ENCODE data around the gene NRF1. TPM values are rescaled to one million over a fixed set of nuclear protein-coding genes. Genes with fewer than 3 reads are reported as not detected.
A peak's percentile ranks its signal among the peaks of the same experiment; 100 is the strongest.

Gene NRF1
- total RNA-seq, 1 donor from 2014 or later: 29.7 TPM

GRCh38 chr7:129724796-129725195 is 113.3 kb downstream of the NRF1 start:
- Mint-ChIP-seq H3K27me3 (no peaks in the 10 kb centered on the region), H3K36me3 (ENCODE audit: insufficient read depth) (peaks cover 26% of the 10 kb centered on the region), H3K4me3 (ENCODE audit: low read depth) (no peak overlapping the region), H3K27ac (no peak overlapping the region), H3K4me1 (ENCODE audit: low read depth) (peaks cover 2% of the 10 kb centered on the region), H3K9me3 (ENCODE audit: low read depth) (no peaks in the 10 kb centered on the region)
- no peak for DNase-seq (ENCODE audit: low spot score, unreplicated experiment)
- TF ChIP-seq, protein P1, sequence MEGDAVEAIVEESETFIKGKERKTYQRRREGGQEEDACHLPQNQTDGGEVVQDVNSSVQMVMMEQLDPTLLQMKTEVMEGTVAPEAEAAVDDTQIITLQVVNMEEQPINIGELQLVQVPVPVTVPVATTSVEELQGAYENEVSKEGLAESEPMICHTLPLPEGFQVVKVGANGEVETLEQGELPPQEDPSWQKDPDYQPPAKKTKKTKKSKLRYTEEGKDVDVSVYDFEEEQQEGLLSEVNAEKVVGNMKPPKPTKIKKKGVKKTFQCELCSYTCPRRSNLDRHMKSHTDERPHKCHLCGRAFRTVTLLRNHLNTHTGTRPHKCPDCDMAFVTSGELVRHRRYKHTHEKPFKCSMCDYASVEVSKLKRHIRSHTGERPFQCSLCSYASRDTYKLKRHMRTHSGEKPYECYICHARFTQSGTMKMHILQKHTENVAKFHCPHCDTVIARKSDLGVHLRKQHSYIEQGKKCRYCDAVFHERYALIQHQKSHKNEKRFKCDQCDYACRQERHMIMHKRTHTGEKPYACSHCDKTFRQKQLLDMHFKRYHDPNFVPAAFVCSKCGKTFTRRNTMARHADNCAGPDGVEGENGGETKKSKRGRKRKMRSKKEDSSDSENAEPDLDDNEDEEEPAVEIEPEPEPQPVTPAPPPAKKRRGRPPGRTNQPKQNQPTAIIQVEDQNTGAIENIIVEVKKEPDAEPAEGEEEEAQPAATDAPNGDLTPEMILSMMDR (IDR thresholded peaks at IDR 0.05; ENCODE audit: unreplicated experiment): no peak

DNA sequence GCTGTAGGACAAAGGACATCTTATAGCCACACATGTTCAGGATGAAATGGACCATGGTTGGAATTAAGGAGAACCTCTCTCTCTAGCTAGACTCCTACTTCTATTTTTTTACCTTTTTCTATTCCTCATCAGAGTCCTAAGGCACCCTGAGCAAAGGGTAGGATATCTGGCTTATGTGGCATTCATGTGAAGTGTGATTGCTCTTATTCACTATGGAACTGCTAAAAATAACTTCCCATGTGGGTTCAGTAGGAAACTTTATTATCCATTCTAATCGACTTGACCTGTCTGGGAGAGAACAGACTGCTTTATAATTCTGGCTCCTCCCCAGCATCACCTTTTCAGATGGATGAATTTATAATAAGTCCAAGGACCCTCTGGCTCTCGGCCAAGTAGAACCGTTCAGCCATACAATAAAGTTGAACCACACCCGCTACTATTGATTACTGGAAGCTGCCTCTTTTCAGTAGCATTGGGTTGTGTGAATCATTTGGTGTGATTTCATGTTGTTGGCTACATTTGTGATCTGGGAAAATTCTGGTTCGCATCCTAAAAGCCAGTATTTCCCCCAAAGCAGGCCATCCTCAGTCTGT is 117.5 kb downstream of the NRF1 start:
- no peak overlapping the region for H3K4me3 Mint-ChIP-seq (ENCODE audit: low read depth)
- H3K27me3 Mint-ChIP-seq: no peaks in the 10 kb centered on the region
- H3K4me1 Mint-ChIP-seq (ENCODE audit: low read depth): no peaks in the 10 kb centered on the region
- peaks cover 25% of the 10 kb centered on the region for H3K36me3 Mint-ChIP-seq (ENCODE audit: insufficient read depth)
- H3K27ac Mint-ChIP-seq: no peak overlapping the region
- TF ChIP-seq, protein P1 (IDR thresholded peaks at IDR 0.05; ENCODE audit: unreplicated experiment): no peak
- no peaks in the 10 kb centered on the region for H3K9me3 Mint-ChIP-seq (ENCODE audit: low read depth)
- no peak for DNase-seq (ENCODE audit: low spot score, unreplicated experiment)

DNA sequence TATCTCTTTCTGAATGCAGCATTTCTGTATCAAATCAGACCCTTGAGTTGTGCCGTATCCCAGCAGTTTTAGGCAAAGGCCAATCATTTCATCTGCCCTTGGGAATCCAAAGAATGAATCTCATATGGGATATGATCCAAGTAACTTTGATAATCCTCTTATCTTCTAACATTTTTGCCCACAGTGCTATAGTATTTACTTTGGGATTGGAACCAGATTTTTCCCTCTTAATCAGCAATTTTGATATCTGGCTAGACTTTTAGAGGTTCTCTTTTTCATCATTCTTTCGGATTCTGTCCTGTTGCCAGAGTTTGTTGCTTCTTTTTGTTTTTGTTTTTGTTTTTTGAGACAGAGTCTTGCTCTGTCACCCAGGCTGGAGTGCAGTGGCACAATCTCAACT is 118.0 kb downstream of the NRF1 start:
- Mint-ChIP-seq H3K4me1 (ENCODE audit: low read depth) (no peaks in the 10 kb centered on the region), H3K27me3 (no peaks in the 10 kb centered on the region), H3K4me3 (ENCODE audit: low read depth) (no peak overlapping the region), H3K9me3 (ENCODE audit: low read depth) (no peaks in the 10 kb centered on the region), H3K36me3 (ENCODE audit: insufficient read depth) (peaks cover 21% of the 10 kb centered on the region), H3K27ac (no peak overlapping the region)
- TF ChIP-seq, protein P1 (IDR thresholded peaks at IDR 0.05; ENCODE audit: unreplicated experiment): no peak
- DNase-seq (ENCODE audit: low spot score, unreplicated experiment): no peak

GRCh38 chr7:129730159-129730558 is 118.6 kb downstream of the NRF1 start:
- TF ChIP-seq, protein P1 (IDR thresholded peaks at IDR 0.05; ENCODE audit: unreplicated experiment): no peak
- Mint-ChIP-seq H3K27me3 (no peaks in the 10 kb centered on the region), H3K4me1 (ENCODE audit: low read depth) (no peaks in the 10 kb centered on the region), H3K4me3 (ENCODE audit: low read depth) (no peak overlapping the region), H3K27ac (peak overlapping the region; percentile 62), H3K36me3 (ENCODE audit: insufficient read depth) (peaks cover 17% of the 10 kb centered on the region), H3K9me3 (ENCODE audit: low read depth) (no peaks in the 10 kb centered on the region)
- no peak for DNase-seq (ENCODE audit: low spot score, unreplicated experiment)

- no peaks in the 10 kb centered on the region for H3K27me3 Mint-ChIP-seq
- no peak for DNase-seq (ENCODE audit: low spot score, unreplicated experiment)
- H3K4me1 Mint-ChIP-seq (ENCODE audit: low read depth): no peaks in the 10 kb centered on the region
- H3K36me3 Mint-ChIP-seq (ENCODE audit: insufficient read depth): peaks cover 14% of the 10 kb centered on the region
- no peak overlapping the region for H3K4me3 Mint-ChIP-seq (ENCODE audit: low read depth)
- no peaks in the 10 kb centered on the region for H3K9me3 Mint-ChIP-seq (ENCODE audit: low read depth)
- H3K27ac Mint-ChIP-seq: no peak overlapping the region
- TF ChIP-seq, protein P1 (IDR thresholded peaks at IDR 0.05; ENCODE audit: unreplicated experiment): no peak
Observed at GRCh38 chr7:129734400-129734799, 122.9 kb downstream of the NRF1 start.

Data from progenitor cell of endocrine pancreas (in vitro differentiated cells).